ENCODE data around the gene KCNH2.
"Not testable (repeated sequence)": the region's sequence is repeated elsewhere in the genome, so short reads cannot be mapped to it uniquely, and the experiment has no call there.

KCNH2 gene

GRCh38 chr7:150978126-150978789 is at the start of gene KCNH2:
KCNH2 (minus strand) TSS chr7:150978321; CDS start chr7:150977913, 408 bp downstream.
- peak; percentile 48 for DNase-seq

- DNase-seq: not testable (repeated sequence)
Measured at GRCh38 chr7:151027728-151028130, 49.6 kb upstream of the KCNH2 start.

GRCh38 chr7:151026771-151027727 is 48.9 kb upstream of the KCNH2 start:
- DNase-seq: peak; percentile 86

- no peak for DNase-seq
Measured at GRCh38 chr7:151025924-151026671, 48.0 kb upstream of the KCNH2 start.

- DNase-seq: no peak
Measured at GRCh38 chr7:151024435-151025056, 46.4 kb upstream of the KCNH2 start, which contains the start of gene ATG9B. ATG9B (minus strand) TSS chr7:151024494; CDS start chr7:151024423, 71 bp downstream.

GRCh38 chr7:151023232-151023631 is 45.1 kb upstream of the KCNH2 start:
- DNase-seq: no peak

- DNase-seq: no peak
Measured at GRCh38 chr7:151020231-151020630, 42.1 kb upstream of the KCNH2 start.

GRCh38 chr7:151019130-151019447 is 41.0 kb upstream of the KCNH2 start:
- DNase-seq: no peak

- peak; percentile 56 for DNase-seq
Measured at GRCh38 chr7:151018421-151019129, 40.5 kb upstream of the KCNH2 start.

- peak; percentile 81 for DNase-seq
Measured at GRCh38 chr7:151017953-151018420, 39.9 kb upstream of the KCNH2 start.

- no peak for DNase-seq
Measured at GRCh38 chr7:151017370-151017952, 39.3 kb upstream of the KCNH2 start.

GRCh38 chr7:151016942-151017341 is 38.8 kb upstream of the KCNH2 start:
- DNase-seq: no peak

GRCh38 chr7:151016505-151016904 is 38.4 kb upstream of the KCNH2 start:
- no peak for DNase-seq

GRCh38 chr7:151015967-151016366 is 37.8 kb upstream of the KCNH2 start:
- no peak for DNase-seq

- DNase-seq: no peak
Measured at GRCh38 chr7:151014950-151015349, 36.8 kb upstream of the KCNH2 start.

- peak; percentile 92 for DNase-seq
Measured at GRCh38 chr7:151013733-151014497, 35.8 kb upstream of the KCNH2 start.

- no peak for DNase-seq
Measured at GRCh38 chr7:151013356-151013732, 35.2 kb upstream of the KCNH2 start.

GRCh38 chr7:151012911-151013347 is 34.8 kb upstream of the KCNH2 start:
- peak; percentile 80 for DNase-seq

- no peak for DNase-seq
Measured at GRCh38 chr7:151012031-151012692, 34.0 kb upstream of the KCNH2 start.

- DNase-seq: not testable (repeated sequence)
Measured at GRCh38 chr7:151011616-151012015, 33.5 kb upstream of the KCNH2 start.

Measured in hematopoietic multipotent progenitor cell treated with erythropoietin and hydrocortisone succinate and interleukin-3 and kit ligand, for 6 days (in vitro differentiated cells).